Liver (tissue), 9 donors: Measurements from ENCODE around the gene RP9. TPM values are rescaled to one million over a fixed set of nuclear protein-coding genes. Genes with fewer than 3 reads are reported as not detected.
A peak's percentile ranks its signal among the peaks of the same experiment; 100 is the strongest.

Experiments used
- DNase-seq: peaks from one replicate; pipeline ENCODE4 v3.0.0-alpha.2; 2017; ENCODE audit warnings: low spot score
- H3K27ac ChIP-seq, 2 donors: one replicate each; pipeline ENCODE4 v1.7.0; 2013; ENCODE audit warnings: inconsistent platforms in 2 of 2, low read length in 2 of 2, control low read depth in 1 of 2, low read depth in 1 of 2, mild to moderate bottlenecking in 1 of 2
- H3K27me3 ChIP-seq, 4 donors: one replicate each; pipeline versions ENCODE4 v1.6.1 to v1.7.0; 2013; ENCODE audit warnings: low read length in 3 of 4, inconsistent platforms in 1 of 4, mild to moderate bottlenecking in 1 of 4, moderate library complexity in 1 of 4; ENCODE audit not compliant: control insufficient read depth in 4 of 4, insufficient read depth in 4 of 4
- H3K36me3 ChIP-seq, 4 donors: one replicate each; pipeline versions ENCODE4 v1.6.1 to v1.7.0; 2013; ENCODE audit warnings: low read length in 3 of 4, mild to moderate bottlenecking in 3 of 4, low read depth in 1 of 4, moderate library complexity in 1 of 4; ENCODE audit not compliant: control insufficient read depth in 4 of 4, insufficient read depth in 3 of 4
- H3K4me1 ChIP-seq, 4 donors: one replicate each; pipeline versions ENCODE4 v1.6.1 to v1.7.0; 2013; ENCODE audit warnings: low read length in 3 of 4, mild to moderate bottlenecking in 3 of 4, moderate library complexity in 1 of 4; ENCODE audit not compliant: control insufficient read depth in 4 of 4, insufficient read depth in 4 of 4
- H3K4me3 ChIP-seq, 3 donors: one replicate each; pipeline versions ENCODE4 v1.6.1 to v1.7.0; 2013; ENCODE audit warnings: low read length in 3 of 3, control low read depth in 1 of 3, low read depth in 1 of 3, mild to moderate bottlenecking in 1 of 3
- H3K9ac ChIP-seq, 2 donors: one replicate each; pipeline ENCODE4 v1.7.0; 2013; ENCODE audit warnings: low read length in 2 of 2, mild to moderate bottlenecking in 2 of 2, moderate library complexity in 2 of 2, control low read depth in 1 of 2, low read depth in 1 of 2
- H3K9me3 ChIP-seq, 4 donors: one replicate each; pipeline versions ENCODE4 v1.6.1 to v1.7.0; 2013; ENCODE audit warnings: low read length in 3 of 4; ENCODE audit not compliant: control insufficient read depth in 4 of 4
- CTCF ChIP-seq: fragments of 150-350 bp; IDR thresholded peaks from 2 replicates; pipeline ENCODE4 v1.5.1; 2017; ENCODE audit warnings: improper control_type of control experiment, low read depth, low read length; ENCODE audit not compliant: missing input control
- EGR1 ChIP-seq, 2 donors: IDR thresholded peaks; 2 replicates each; pipeline ENCODE4 v1.6.1; 2016 to 2018; ENCODE audit warnings: antibody characterized with exemption in 2 of 2, low read depth in 2 of 2
- FOXA1 ChIP-seq: IDR thresholded peaks from 2 replicates; pipeline ENCODE4 v1.6.1; 2016; ENCODE audit warnings: antibody characterized with exemption
- FOXA2 ChIP-seq: IDR thresholded peaks from 2 replicates; pipeline ENCODE4 v1.6.1; 2016; ENCODE audit warnings: antibody characterized with exemption
- GABPA ChIP-seq, 2 donors: IDR thresholded peaks in 1 of 2; conservative IDR thresholded peaks in 1 of 2; 2 replicates each; pipeline ENCODE4 v1.6.1; 2016; ENCODE audit warnings: antibody characterized with exemption in 2 of 2, mild to moderate bottlenecking in 1 of 2, moderate library complexity in 1 of 2
- HNF4A ChIP-seq, 2 donors: conservative IDR thresholded peaks; 2 replicates each; pipeline ENCODE4 v1.6.1; 2016; ENCODE audit warnings: antibody characterized with exemption in 2 of 2, mild to moderate bottlenecking in 2 of 2
- HNF4G ChIP-seq: IDR thresholded peaks from 2 replicates; pipeline ENCODE4 v1.6.1; 2016; ENCODE audit warnings: antibody characterized with exemption
- JUND ChIP-seq, 2 donors: IDR thresholded peaks; 2 replicates each; pipeline ENCODE4 v1.6.1; 2016; ENCODE audit warnings: antibody characterized with exemption in 2 of 2
- NR2F2 ChIP-seq: IDR thresholded peaks from 2 replicates; pipeline ENCODE4 v1.6.1; 2016; ENCODE audit warnings: antibody characterized with exemption
- RAD21 ChIP-seq, 2 donors: IDR thresholded peaks; 2 replicates each; pipeline ENCODE4 v1.6.1; 2016; ENCODE audit warnings: antibody characterized with exemption in 2 of 2, mild to moderate bottlenecking in 2 of 2
- REST ChIP-seq: IDR thresholded peaks from 2 replicates; pipeline ENCODE4 v1.6.1; 2016; ENCODE audit warnings: antibody characterized with exemption, mild to moderate bottlenecking
- RXRA ChIP-seq, 2 donors: IDR thresholded peaks; 2 replicates each; pipeline ENCODE4 v1.6.1; 2017 to 2018; ENCODE audit warnings: antibody characterized with exemption in 2 of 2, mild to moderate bottlenecking in 1 of 2
- SP1 ChIP-seq: IDR thresholded peaks from 2 replicates; pipeline ENCODE4 v1.6.1; 2018; ENCODE audit warnings: antibody characterized with exemption, mild to moderate bottlenecking
- TAF1 ChIP-seq: conservative IDR thresholded peaks from 2 replicates; pipeline ENCODE4 v1.6.1; 2016; ENCODE audit warnings: antibody characterized with exemption, mild to moderate bottlenecking
- YY1 ChIP-seq: IDR thresholded peaks from 2 replicates; pipeline ENCODE4 v1.6.1; 2016; ENCODE audit warnings: antibody characterized with exemption, mild to moderate bottlenecking
- ZBTB33 ChIP-seq: IDR thresholded peaks from 2 replicates; pipeline ENCODE4 v1.6.1; 2016; ENCODE audit warnings: antibody characterized with exemption
- WGBS: extraction: QIAGEN DNeasy Blood & Tissue Kit; methylation state at CpG from one replicate; pipeline ENCODE4 v1.1.7; 2013; 5-methylcytosine and 5-hydroxymethylcytosine counted together
- polyA plus RNA-seq, 2 donors: library from polyadenylated mRNA; stranded (reverse) in 1 of 2; unstranded in 1 of 2; fragments of 200-250 nt in 1 of 2; fragments of >200 nt in 1 of 2; fragmentation: Nextera tagmentation in 1 of 2; extraction: Ambion mirVana in 1 of 2; gene quantifications; one replicate each; pipeline versions ENCODE4 v1.2.1 to v1.2.3, GENCODE V29; 2013 to 2015
- total RNA-seq, 2 donors: library from RNA; depleted of rRNA; stranded (reverse); fragments of >200 nt; gene quantifications; one replicate each; pipeline ENCODE4 v1.2.3, GENCODE V29; 2014
- TF ChIP-seq, protein P1 (sequence below): IDR thresholded peaks from 2 replicates; pipeline ENCODE4 v1.6.1; 2016; ENCODE audit warnings: antibody characterized with exemption
- TF ChIP-seq, protein P2 (sequence below): IDR thresholded peaks from 2 replicates; pipeline ENCODE4 v1.6.1; 2016; ENCODE audit warnings: antibody characterized with exemption
- donor health status: healthy.
- donor health status: healthy.
- donor health status: healthy.
- donor health status: healthy.
- donor health status: healthy.

The RP9 gene
- total and polyA plus RNA-seq, 4 donors: 3.3 to 7.7 (median 4.4) TPM

DNA sequence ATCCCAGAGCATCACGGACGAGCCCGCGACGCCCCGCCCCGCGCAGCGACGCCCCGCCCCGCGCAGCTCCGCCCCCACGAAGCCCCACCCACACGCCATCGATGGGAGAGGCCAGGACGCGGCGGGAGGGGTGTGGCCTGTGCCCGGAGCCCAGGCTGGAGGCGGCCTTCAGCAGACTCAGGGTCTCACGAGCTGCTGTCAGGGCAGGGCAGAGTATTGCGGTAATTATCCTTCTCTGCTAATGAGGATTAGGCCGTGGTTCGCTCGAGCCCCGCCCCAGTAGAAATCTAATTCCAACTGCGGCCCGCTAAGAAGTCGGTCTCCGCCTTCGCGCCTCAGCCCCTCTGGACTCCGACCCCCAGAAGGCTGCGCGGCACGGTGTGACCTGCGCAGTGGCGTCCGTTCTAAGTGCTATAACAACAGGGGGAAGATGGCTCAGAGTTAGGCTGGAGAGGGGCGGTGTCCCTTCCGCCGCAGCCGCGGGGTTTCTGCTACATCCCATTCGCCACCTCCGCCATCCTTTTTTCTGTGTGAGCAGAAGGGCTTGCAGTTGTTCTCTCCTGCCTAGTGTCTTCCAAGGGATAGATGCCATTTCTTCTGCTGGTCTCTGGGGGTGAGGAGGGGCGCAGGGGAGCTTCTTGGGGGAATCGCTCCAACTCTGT is 46.3 kb downstream of the RP9 start:
- H3K4me3 ChIP-seq: peak overlapping the region; percentile 90 to 95 (median 90)
- TF ChIP-seq SP1: peak; percentile 76
- TF ChIP-seq CTCF: no peak
- TF ChIP-seq YY1: peak; percentile 90
- TF ChIP-seq FOXA1: no peak
- peak in 1 of 2 donors; percentile 61 for TF ChIP-seq GABPA (IDR thresholded peaks at IDR 0.05 in 1 of 2, conservative IDR thresholded peaks at IDR 0.05 in 1 of 2)
- TF ChIP-seq REST: peak; percentile 9
- peak; percentile 40 to 70 for TF ChIP-seq RXRA (IDR thresholded peaks at IDR 0.05)
- TF ChIP-seq JUND (IDR thresholded peaks at IDR 0.05): no peak
- peak; percentile 75 to 82 for TF ChIP-seq HNF4A (conservative IDR thresholded peaks at IDR 0.05)
- peak; percentile 45 for TF ChIP-seq TAF1
- peak in 1 of 2 donors; percentile 51 for TF ChIP-seq EGR1 (IDR thresholded peaks at IDR 0.05; ENCODE audit: low read depth in 2 of 2)
- TF ChIP-seq ZBTB33: peak; percentile 65
- peak in 1 of 2 donors; percentile 26 for TF ChIP-seq RAD21 (IDR thresholded peaks at IDR 0.05)
- TF ChIP-seq, protein P1, sequence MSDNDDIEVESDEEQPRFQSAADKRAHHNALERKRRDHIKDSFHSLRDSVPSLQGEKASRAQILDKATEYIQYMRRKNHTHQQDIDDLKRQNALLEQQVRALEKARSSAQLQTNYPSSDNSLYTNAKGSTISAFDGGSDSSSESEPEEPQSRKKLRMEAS: peak; percentile 73
- no peak for TF ChIP-seq FOXA2
- peak; percentile 61 for TF ChIP-seq HNF4G
- TF ChIP-seq, protein P2, sequence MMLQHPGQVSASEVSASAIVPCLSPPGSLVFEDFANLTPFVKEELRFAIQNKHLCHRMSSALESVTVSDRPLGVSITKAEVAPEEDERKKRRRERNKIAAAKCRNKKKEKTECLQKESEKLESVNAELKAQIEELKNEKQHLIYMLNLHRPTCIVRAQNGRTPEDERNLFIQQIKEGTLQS: no peak
- no peak for TF ChIP-seq NR2F2
- H3K4me1 ChIP-seq: peaks cover 9 to 34% (median 20%) of the 10 kb centered on the region in 4 donors
- DNase-seq: peak; percentile 100
- H3K9me3 ChIP-seq: peaks cover 0 to 2% (median 0%) of the 10 kb centered on the region in 4 donors
- peak overlapping the region; percentile 67 to 88 for H3K9ac ChIP-seq
- no peaks in the 10 kb centered on the region for H3K36me3 ChIP-seq
- no peaks in the 10 kb centered on the region for H3K27me3 ChIP-seq
- peak overlapping the region; percentile 97 for H3K27ac ChIP-seq
- under 1% methylated on average over 50 of the region's 50 CpGs for WGBS
